Tibial nerve (tissue), 4 donors: Measurements from ENCODE around the gene TNFRSF18. TPM values are rescaled to one million over a fixed set of nuclear protein-coding genes. Genes with fewer than 3 reads are reported as not detected.

Experiments
- DNase-seq, 2 donors: peaks; one replicate each; pipeline ENCODE4 v3.0.0-alpha.2; 2019; ENCODE audit warnings: low spot score in 2 of 2
- H3K27ac ChIP-seq, 4 donors: fragments of 200-600 bp; sonication (generic) in 3 of 4; one replicate each; pipeline ENCODE4 v1.5.1; 2017 to 2019; ENCODE audit warnings: mild to moderate bottlenecking in 1 of 4
- H3K27me3 ChIP-seq, 2 donors: fragments of 200-600 bp; sonication (generic) in 1 of 2; one replicate each; pipeline versions ENCODE4 v1.5.1 to v1.6.0; 2017 to 2019
- H3K36me3 ChIP-seq, 3 donors: fragments of 200-600 bp; sonication (generic); one replicate each; pipeline ENCODE4 v1.5.1; 2018 to 2019
- H3K4me1 ChIP-seq, 4 donors: fragments of 200-600 bp; sonication (generic) in 3 of 4; one replicate each; pipeline ENCODE4 v1.5.1; 2017 to 2019
- H3K4me3 ChIP-seq, 4 donors: fragments of 200-600 bp; sonication (generic) in 3 of 4; one replicate each; pipeline ENCODE4 v1.5.1; 2017 to 2019; ENCODE audit warnings: mild to moderate bottlenecking in 1 of 4, moderate library complexity in 1 of 4
- H3K9me3 ChIP-seq, 4 donors: fragments of 200-600 bp; sonication (generic) in 3 of 4; one replicate each; pipeline ENCODE4 v1.5.1; 2017 to 2019
- EP300 ChIP-seq, 2 donors: sonication (generic); formaldehyde crosslinking; IDR thresholded peaks; one replicate each; pipeline ENCODE4 v1.6.1; 2017; ENCODE audit warnings: antibody characterized with exemption in 2 of 2, mild to moderate bottlenecking in 1 of 2
- POLR2A ChIP-seq, 2 donors: fragments of 450-650 bp; IDR thresholded peaks; one replicate each; pipeline ENCODE4 v1.6.1; 2017; ENCODE audit warnings: antibody characterized with exemption in 2 of 2, mild to moderate bottlenecking in 2 of 2, moderate library complexity in 2 of 2
- WGBS, 2 donors: methylation state at CpG; one replicate each; pipeline ENCODE4 v1.1.5; 2018; 5-methylcytosine and 5-hydroxymethylcytosine counted together
- total RNA-seq, 4 donors: library from RNA; depleted of rRNA; stranded (reverse); fragments of >200 nt; gene quantifications; one replicate each; pipeline ENCODE4 v1.1.0, GENCODE V29; 2016
- TF ChIP-seq, protein P1 (sequence below), 5 experiments: fragments of 200-600 bp in 3 of 5; fragments of 450-650 bp in 2 of 5; sonication (generic) in 3 of 5; IDR thresholded peaks; one replicate each; pipeline ENCODE4 v1.5.1; 2016 to 2019; ENCODE audit warnings: antibody characterized with exemption in 5 of 5, mild to moderate bottlenecking in 3 of 5, moderate library complexity in 2 of 5

The TNFRSF18 gene
- total RNA-seq, 4 donors from 2014 or later = 0.44 TPM; not detected in 3

DNA sequence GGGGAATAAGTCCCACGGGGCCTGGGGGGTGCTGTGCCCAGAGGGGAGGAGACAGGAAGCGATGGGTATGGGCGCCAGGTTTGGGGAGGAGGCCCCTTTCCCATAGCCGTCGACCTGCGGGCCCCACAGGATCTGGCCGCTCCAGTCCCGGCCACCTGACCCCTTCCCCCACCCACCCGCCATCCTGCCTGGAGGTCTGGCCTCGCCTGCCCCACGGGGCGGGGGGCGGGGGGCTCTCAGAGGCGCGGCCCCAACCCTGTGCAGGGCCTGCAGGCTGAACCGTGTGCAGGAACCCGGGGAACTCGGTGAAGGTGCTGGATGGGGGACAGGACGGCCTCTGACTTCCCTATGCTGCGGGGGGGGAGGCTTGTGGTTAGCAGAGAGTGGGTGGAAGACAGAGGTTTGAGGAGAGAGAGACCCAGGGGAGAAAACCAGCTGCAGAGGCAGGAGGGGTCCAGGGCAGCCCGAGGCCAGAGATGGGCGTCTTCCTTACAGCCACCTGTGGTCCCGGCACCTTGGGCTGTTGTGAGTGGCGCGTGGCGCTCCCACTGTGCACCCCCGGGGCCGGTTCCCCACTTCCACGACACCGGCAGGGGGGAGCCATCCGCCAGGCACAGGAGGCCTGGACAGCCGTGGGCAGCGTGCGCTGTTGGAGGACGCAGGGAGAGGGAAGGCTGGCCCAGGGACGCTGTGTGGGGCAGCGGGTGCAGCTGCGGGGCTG, 2.5 kb upstream of the TNFRSF18 start:
- Histone ChIP-seq H3K4me1 (peaks cover 0 to 48% (median 33%) of the 10 kb centered on the region in 4 donors), H3K9me3 (no peaks in the 10 kb centered on the region), H3K27me3 (peaks cover 0 to 66% of the 10 kb centered on the region in 2 donors), H3K27ac (peak overlapping the region in 2 of 4 donors; percentile 10 to 26), H3K36me3 (no peaks in the 10 kb centered on the region), H3K4me3 (peak overlapping the region in 2 of 4 donors; percentile 22 to 29)
- no peak for TF ChIP-seq EP300 (IDR thresholded peaks at IDR 0.05)
- TF ChIP-seq, protein P1, sequence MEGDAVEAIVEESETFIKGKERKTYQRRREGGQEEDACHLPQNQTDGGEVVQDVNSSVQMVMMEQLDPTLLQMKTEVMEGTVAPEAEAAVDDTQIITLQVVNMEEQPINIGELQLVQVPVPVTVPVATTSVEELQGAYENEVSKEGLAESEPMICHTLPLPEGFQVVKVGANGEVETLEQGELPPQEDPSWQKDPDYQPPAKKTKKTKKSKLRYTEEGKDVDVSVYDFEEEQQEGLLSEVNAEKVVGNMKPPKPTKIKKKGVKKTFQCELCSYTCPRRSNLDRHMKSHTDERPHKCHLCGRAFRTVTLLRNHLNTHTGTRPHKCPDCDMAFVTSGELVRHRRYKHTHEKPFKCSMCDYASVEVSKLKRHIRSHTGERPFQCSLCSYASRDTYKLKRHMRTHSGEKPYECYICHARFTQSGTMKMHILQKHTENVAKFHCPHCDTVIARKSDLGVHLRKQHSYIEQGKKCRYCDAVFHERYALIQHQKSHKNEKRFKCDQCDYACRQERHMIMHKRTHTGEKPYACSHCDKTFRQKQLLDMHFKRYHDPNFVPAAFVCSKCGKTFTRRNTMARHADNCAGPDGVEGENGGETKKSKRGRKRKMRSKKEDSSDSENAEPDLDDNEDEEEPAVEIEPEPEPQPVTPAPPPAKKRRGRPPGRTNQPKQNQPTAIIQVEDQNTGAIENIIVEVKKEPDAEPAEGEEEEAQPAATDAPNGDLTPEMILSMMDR (IDR thresholded peaks at IDR 0.05) = no peak
- TF ChIP-seq POLR2A (IDR thresholded peaks at IDR 0.05) = no peak
- DNase-seq = no peak
- WGBS, 2 donors = 49 to 51% methylated on average over 28 to 34 of the region's 38 CpGs

DNA sequence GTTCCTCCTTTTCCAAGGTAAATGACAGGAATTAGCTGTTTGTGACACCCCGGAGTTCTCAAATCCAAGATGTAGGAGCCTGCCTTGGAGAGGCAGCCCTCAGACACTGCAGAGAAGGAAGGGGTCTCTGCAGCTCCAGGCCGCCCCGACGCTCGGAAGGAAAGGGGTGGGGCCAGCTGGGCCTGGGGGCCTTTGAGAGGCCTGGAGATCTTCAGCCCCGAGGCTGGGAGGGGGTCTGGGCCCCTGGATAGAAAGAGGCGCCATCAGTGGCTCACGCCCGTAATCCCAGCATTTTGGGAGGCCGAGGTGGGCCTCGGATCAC, 1.1 kb upstream of the TNFRSF18 start:
- H3K27ac ChIP-seq = no peak overlapping the region
- peaks cover 0 to 37% (median 27%) of the 10 kb centered on the region in 4 donors for H3K4me1 ChIP-seq
- 67 to 71% methylated on average over 8 to 11 of the region's 11 CpGs for WGBS, 2 donors
- H3K9me3 ChIP-seq = no peaks in the 10 kb centered on the region
- peaks cover 0 to 75% of the 10 kb centered on the region in 2 donors for H3K27me3 ChIP-seq
- DNase-seq = no peak
- no peak overlapping the region for H3K4me3 ChIP-seq
- H3K36me3 ChIP-seq = no peaks in the 10 kb centered on the region
- TF ChIP-seq POLR2A (IDR thresholded peaks at IDR 0.05) = no peak
- no peak for TF ChIP-seq EP300 (IDR thresholded peaks at IDR 0.05)
- TF ChIP-seq, protein P1 (IDR thresholded peaks at IDR 0.05) = no peak

DNA sequence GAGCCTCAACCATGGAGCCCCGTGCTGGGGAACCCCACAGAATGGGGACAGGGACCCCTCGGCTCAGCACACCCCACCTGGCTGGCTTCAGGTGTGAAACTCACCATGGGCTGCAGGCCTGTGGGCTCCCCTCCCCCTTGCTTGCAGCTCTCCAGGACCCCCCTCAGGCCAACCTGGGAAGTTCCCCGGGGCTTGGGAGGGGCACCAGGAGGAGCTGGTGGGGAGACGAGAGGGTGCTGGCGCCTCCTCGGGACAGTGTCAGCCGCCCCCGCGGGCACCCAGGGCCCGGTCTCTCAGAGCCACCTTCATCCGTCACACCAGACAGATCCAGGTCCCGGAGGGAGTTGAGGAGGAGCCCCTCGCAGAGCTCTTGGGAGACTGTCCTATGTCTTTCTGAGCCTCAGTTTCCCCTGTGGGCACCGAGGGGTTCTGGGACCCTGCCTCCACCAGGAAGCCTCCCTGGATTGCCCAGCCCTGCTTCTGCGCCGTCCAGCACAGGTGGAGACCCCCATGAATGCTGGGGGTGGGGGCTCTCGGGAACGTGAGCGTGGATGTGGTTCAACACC, 657 bp upstream of the TNFRSF18 start:
- Histone ChIP-seq H3K4me3 (peak overlapping the region in 1 of 4 donors; percentile 34), H3K27me3 (peaks cover 0 to 75% of the 10 kb centered on the region in 2 donors), H3K27ac (no peak overlapping the region), H3K36me3 (no peaks in the 10 kb centered on the region), H3K9me3 (no peaks in the 10 kb centered on the region), H3K4me1 (peaks cover 0 to 34% (median 26%) of the 10 kb centered on the region in 4 donors)
- no peak for DNase-seq
- TF ChIP-seq, protein P1 (IDR thresholded peaks at IDR 0.05) = no peak
- TF ChIP-seq POLR2A (IDR thresholded peaks at IDR 0.05) = no peak
- no peak for TF ChIP-seq EP300 (IDR thresholded peaks at IDR 0.05)
- WGBS, 2 donors = 57 to 62% methylated on average over 13 to 19 of the region's 19 CpGs

GRCh38 chr1:1205769-1206375, 520 bp downstream of the TNFRSF18 start:
- no peaks in the 10 kb centered on the region for H3K36me3 ChIP-seq
- DNase-seq = no peak
- H3K27me3 ChIP-seq = peaks cover 0 to 70% of the 10 kb centered on the region in 2 donors
- H3K9me3 ChIP-seq = no peaks in the 10 kb centered on the region
- H3K4me3 ChIP-seq = peak overlapping the region in 2 of 4 donors; percentile 25 to 34
- TF ChIP-seq, protein P1 (IDR thresholded peaks at IDR 0.05) = no peak
- TF ChIP-seq EP300 (IDR thresholded peaks at IDR 0.05) (no peak), POLR2A (IDR thresholded peaks at IDR 0.05) (no peak)
- H3K4me1 ChIP-seq = peaks cover 0 to 40% (median 27%) of the 10 kb centered on the region in 4 donors
- 40 to 65% methylated on average over 6 to 7 of the region's 31 CpGs for WGBS, 2 donors
- peak overlapping the region in 1 of 4 donors; percentile 45 for H3K27ac ChIP-seq
